Ovary (tissue), 9 donors: Measurements from ENCODE around the gene LRRC72. TPM values are rescaled to one million over a fixed set of nuclear protein-coding genes. Genes with fewer than 3 reads are reported as not detected.

Source experiments
- polyA plus RNA-seq, 2 donors: library from polyadenylated mRNA; stranded (reverse); fragments of 200-250 nt in 1 of 2; fragments of 350-450 nt in 1 of 2; fragmentation: Illumina TruSeq in 1 of 2; extraction: RNeasy Lipid Tissue Mini Kit (QIAGEN cat#74804) in 1 of 2; gene quantifications; one replicate each; pipeline ENCODE4 v1.2.3, GENCODE V29; 2013 to 2014
- total RNA-seq, 7 donors: library from RNA; depleted of rRNA in 2 of 7; stranded (reverse); fragments of >200 nt in 2 of 7; fragmentation: NEBNext Ultra II Directional in 3 of 7; extraction: Animal tissue kit (Norgen Biotek cat#: 25700) in 3 of 7; gene quantifications; one replicate each; pipeline versions ENCODE4 v1.1.0 to v1.2.4, GENCODE V29; 2016 to 2023
- donor health status: DM: no; HTN: no; CAD: no; lungs with moderate emphysema.
- donor health status: DM: no; HTN: no; CAD: no.
- donor health status: Bipolar disorder and iron deficiency.
- donor health status: DM: yes; HTN: yes; CAD: no.
- donor health status: DM: no; HTN: no; CAD: no.
- donor health status: DM: yes; HTN: yes; CAD: no.

The LRRC72 gene
- total and polyA plus RNA-seq, 9 donors, result not detected

Other genes starting within 250 kb of the LRRC72 start
- 1 to 10 TPM; 2.9 to 5.2 (median 3.7) TPM for gene CRPPA, start 105.3 kb upstream of the LRRC72 start, total RNA-seq
- 1 to 10 TPM in 1 of 2 donors, under 1 TPM in 1; 0.68 to 1.7 TPM for gene CRPPA, start 105.3 kb upstream of the LRRC72 start, polyA plus RNA-seq
- gene SOSTDC1, start 61.1 kb upstream of the LRRC72 start, total RNA-seq, result 10 to 100 TPM in 1 of 7 donors, 1 to 10 TPM in 1, under 1 TPM in 4, not detected in 1; 0.33 to 10.3 (median 0.81) TPM
- under 1 TPM; 0.12 to 0.58 TPM for gene SOSTDC1, start 61.1 kb upstream of the LRRC72 start, polyA plus RNA-seq
- gene ANKMY2, start 118.9 kb downstream of the LRRC72 start, total RNA-seq, result 10 to 100 TPM in 6 of 7 donors, 1 to 10 TPM in 1; 9.9 to 26.2 (median 21.7) TPM
- gene ANKMY2, start 118.9 kb downstream of the LRRC72 start, polyA plus RNA-seq, result 10 to 100 TPM; 14.7 to 26.5 TPM
- gene BZW2, start 119.4 kb downstream of the LRRC72 start, total RNA-seq, result 10 to 100 TPM; 17.2 to 41.0 (median 22.5) TPM
- gene BZW2, start 119.4 kb downstream of the LRRC72 start, polyA plus RNA-seq, result 10 to 100 TPM; 18.6 to 23.2 TPM
- 10 to 100 TPM in 1 of 7 donors, 1 to 10 TPM in 5, under 1 TPM in 1; 0.72 to 23.4 (median 3.7) TPM for gene TSPAN13, start 226.9 kb downstream of the LRRC72 start, total RNA-seq
- gene TSPAN13, start 226.9 kb downstream of the LRRC72 start, polyA plus RNA-seq, result 1 to 10 TPM; 4.2 to 8.1 TPM